ENCODE measurements around the gene AKAP5. TPM values are rescaled to one million over a fixed set of nuclear protein-coding genes. Genes with fewer than 3 reads are reported as not detected.

Gene AKAP5
- total and polyA plus RNA-seq, 2 of the 13 experiments (the other 11 are each of a cell fraction or from before 2014, with no cell fraction given) = 0.18 to 1.5 TPM

- Histone ChIP-seq H3K9ac (ENCODE audit: insufficient read depth, low read depth, low read length) (no peak overlapping the region), H4K20me1 (ENCODE audit: insufficient read depth, low read length) (no peaks in the 10 kb centered on the region), H3K27ac (ENCODE audit: extremely low read length, insufficient read depth, low read length) (no peak overlapping the region), H3K4me1 (ENCODE audit: insufficient read depth, low read length) (no peaks in the 10 kb centered on the region), H3K4me2 (ENCODE audit: low read depth, low read length) (no peak overlapping the region), H3K79me2 (ENCODE audit: insufficient read depth, low read length) (no peaks in the 10 kb centered on the region), H3K4me3 (replicated peaks in 1 of 3; ENCODE audit: insufficient read depth in 1 of 3, low read depth in 2 of 3, low read length in 3 of 3) (no peak overlapping the region), H2AFZ (ENCODE audit: low read length) (no peak overlapping the region), H3K27me3 (ENCODE audit: control insufficient read depth in 1 of 2, insufficient read depth in 2 of 2, low read length in 2 of 2) (no peaks in the 10 kb centered on the region), H3K36me3 (replicated peaks in 1 of 2; ENCODE audit: control insufficient read depth in 1 of 2, insufficient read depth in 2 of 2, low read length in 2 of 2) (peaks cover 18 to 72% of the 10 kb centered on the region in 2 experiments), H3K9me3 (ENCODE audit: low read length) (no peaks in the 10 kb centered on the region)
- POLR2A ChIA-PET = no interaction called here
- no peak for ATAC-seq
- DNase-seq (ENCODE audit: low spot score) = no peak
- no TSS peak for BruUV-seq (replicated peaks)
- intact Hi-C loops (cut with micrococcal nuclease; ENCODE audit: unreplicated experiment) = no loop called here
- TF ChIP-seq, protein P1, sequence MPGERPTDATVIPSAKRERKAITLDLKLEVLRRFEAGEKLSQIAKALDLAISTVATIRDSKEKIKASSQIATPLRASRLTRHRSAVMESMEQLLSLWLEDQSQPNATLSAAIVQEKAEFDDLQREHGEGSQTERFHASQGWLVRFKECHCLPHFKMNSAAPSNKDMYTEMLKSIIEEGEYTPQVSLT (CRISPR knock-in tag; IDR thresholded peaks at IDR 0.05; ENCODE audit: borderline replicate concordance, low read depth) = no peak
- TF ChIP-seq ZNF687 (CRISPR knock-in tag; IDR thresholded peaks at IDR 0.05) = no peak
- no peak for TF ChIP-seq NFYB (CRISPR knock-in tag; IDR thresholded peaks at IDR 0.05)
- WGBS (ENCODE audit: low lambda C conversion rate) = 96% methylated on average over 10 of the region's 10 CpGs
- CTCF ChIA-PET (ENCODE audit: low intra/inter-chr PET ratio, low total read pairs) = no interaction called here
- in situ Hi-C loops (cut with HindIII; ENCODE audit: extremely low pct_ligation_motif_present, low pct_unique_long_range_greater_than_20kb) = no loop called here
- FAIRE-seq = no peak
Measured at GRCh38 chr14:64454671-64455070, 10.6 kb upstream of the AKAP5 start.

All from HepG2 (cell line).